Esophagus squamous epithelium (tissue), 4 donors: ENCODE results near the gene MEF2D.

ENCODE experiments used
- POLR2A ChIP-seq, 4 donors: fragments of 450-650 bp; IDR thresholded peaks; one replicate each; pipeline ENCODE4 v1.6.1; 2017; ENCODE audit warnings: antibody characterized with exemption in 4 of 4, mild to moderate bottlenecking in 4 of 4, moderate library complexity in 3 of 4
- TF ChIP-seq, protein P1 (sequence below), 6 experiments: fragments of 450-650 bp in 4 of 6; fragments of 200-600 bp in 2 of 6; sonication (generic) in 2 of 6; IDR thresholded peaks; one replicate each; pipeline ENCODE4 v1.5.1; 2016 to 2019; ENCODE audit warnings: antibody characterized with exemption in 6 of 6, mild to moderate bottlenecking in 4 of 6, moderate library complexity in 4 of 6

DNA sequence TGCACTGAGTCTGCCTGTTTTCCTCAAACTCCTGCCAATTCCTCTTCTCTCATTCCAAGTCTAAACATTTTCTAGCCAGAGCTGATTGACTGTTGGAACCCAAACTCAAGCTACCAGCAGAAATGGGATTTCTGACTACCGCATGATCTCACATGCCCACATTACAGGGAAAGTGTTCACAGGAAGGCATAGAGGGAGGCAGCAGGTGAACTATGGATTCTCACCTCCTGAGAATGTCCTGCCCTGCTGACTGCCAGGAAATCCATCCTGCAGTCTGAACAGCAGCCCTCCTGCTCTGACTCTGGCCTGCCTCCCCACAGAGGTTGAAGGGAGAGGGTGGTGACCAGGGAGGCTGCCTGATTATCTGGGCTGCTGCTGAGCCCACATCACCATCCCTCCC, 49.3 kb upstream of the MEF2D start:
- TF ChIP-seq, protein P1, sequence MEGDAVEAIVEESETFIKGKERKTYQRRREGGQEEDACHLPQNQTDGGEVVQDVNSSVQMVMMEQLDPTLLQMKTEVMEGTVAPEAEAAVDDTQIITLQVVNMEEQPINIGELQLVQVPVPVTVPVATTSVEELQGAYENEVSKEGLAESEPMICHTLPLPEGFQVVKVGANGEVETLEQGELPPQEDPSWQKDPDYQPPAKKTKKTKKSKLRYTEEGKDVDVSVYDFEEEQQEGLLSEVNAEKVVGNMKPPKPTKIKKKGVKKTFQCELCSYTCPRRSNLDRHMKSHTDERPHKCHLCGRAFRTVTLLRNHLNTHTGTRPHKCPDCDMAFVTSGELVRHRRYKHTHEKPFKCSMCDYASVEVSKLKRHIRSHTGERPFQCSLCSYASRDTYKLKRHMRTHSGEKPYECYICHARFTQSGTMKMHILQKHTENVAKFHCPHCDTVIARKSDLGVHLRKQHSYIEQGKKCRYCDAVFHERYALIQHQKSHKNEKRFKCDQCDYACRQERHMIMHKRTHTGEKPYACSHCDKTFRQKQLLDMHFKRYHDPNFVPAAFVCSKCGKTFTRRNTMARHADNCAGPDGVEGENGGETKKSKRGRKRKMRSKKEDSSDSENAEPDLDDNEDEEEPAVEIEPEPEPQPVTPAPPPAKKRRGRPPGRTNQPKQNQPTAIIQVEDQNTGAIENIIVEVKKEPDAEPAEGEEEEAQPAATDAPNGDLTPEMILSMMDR (IDR thresholded peaks at IDR 0.05) = no peak
- no peak for TF ChIP-seq POLR2A (IDR thresholded peaks at IDR 0.05)
